ENCODE data around the gene LRP1-AS. TPM values are rescaled to one million over a fixed set of nuclear protein-coding genes. Genes with fewer than 3 reads are reported as not detected.
A peak's percentile ranks its signal among the peaks of the same experiment; 100 is the strongest.

The LRP1-AS gene
- total RNA-seq, 3 donors from 2014 or later, result not detected

DNA sequence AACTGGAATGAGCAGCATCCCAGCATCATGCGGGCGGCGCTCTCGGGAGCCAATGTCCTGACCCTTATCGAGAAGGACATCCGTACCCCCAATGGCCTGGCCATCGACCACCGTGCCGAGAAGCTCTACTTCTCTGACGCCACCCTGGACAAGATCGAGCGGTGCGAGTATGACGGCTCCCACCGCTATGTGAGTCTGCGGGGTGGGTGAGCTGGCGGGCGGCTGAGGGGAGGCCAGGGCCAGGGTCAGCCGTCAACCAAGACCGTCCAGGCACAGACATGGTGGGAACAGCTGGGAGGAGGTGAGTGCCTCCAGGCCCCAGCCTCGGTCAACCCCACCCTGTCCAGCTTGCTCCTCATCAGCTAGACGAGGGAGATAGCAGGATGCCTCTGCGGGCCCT is 43.4 kb upstream of the LRP1-AS start:
- Histone ChIP-seq H3K27ac (no peak overlapping the region), H3K27me3 (no peaks in the 10 kb centered on the region), H3K36me3 (no peaks in the 10 kb centered on the region), H3K4me1 (no peaks in the 10 kb centered on the region), H3K4me3 (no peak overlapping the region), H3K9me3 (no peaks in the 10 kb centered on the region)
- TF ChIP-seq CTCF (IDR thresholded peaks at IDR 0.05) (no peak), POLR2A (IDR thresholded peaks at IDR 0.05) (no peak), POLR2AphosphoS5 (IDR thresholded peaks at IDR 0.05) (no peak)
- DNase-seq (ENCODE audit: low spot score in 2 of 2), result no peak
- intact Hi-C loops (cut with DNase I; ENCODE audit: low total_unique reads), result no loop called here

- no peak for DNase-seq (ENCODE audit: low spot score in 2 of 2)
- intact Hi-C loops (cut with DNase I; ENCODE audit: low total_unique reads), result no loop called here
- H3K36me3 ChIP-seq, result no peaks in the 10 kb centered on the region
These were observed 42.6 kb upstream of the LRP1-AS start for GRCh38 chr12:57190037-57190436.

GRCh38 chr12:57188090-57188425 is 40.6 kb upstream of the LRP1-AS start:
- H3K9me3 ChIP-seq, result no peaks in the 10 kb centered on the region
- no peak for TF ChIP-seq POLR2AphosphoS5 (IDR thresholded peaks at IDR 0.05)
- no peak for TF ChIP-seq POLR2A (IDR thresholded peaks at IDR 0.05)
- TF ChIP-seq CTCF (IDR thresholded peaks at IDR 0.05), result no peak
- H3K4me1 ChIP-seq, result no peaks in the 10 kb centered on the region
- H3K4me3 ChIP-seq, result no peak overlapping the region
- peak in 1 of 2 donors; percentile 35 for DNase-seq (ENCODE audit: low spot score in 2 of 2)
- H3K27me3 ChIP-seq, result no peaks in the 10 kb centered on the region
- H3K27ac ChIP-seq, result peak overlapping the region; percentile 40 to 64
- no peaks in the 10 kb centered on the region for H3K36me3 ChIP-seq
- intact Hi-C loops (cut with DNase I; ENCODE audit: low total_unique reads), result no loop called here

More at GRCh38 chr12:57190037-57190436, 42.6 kb upstream of the LRP1-AS start:
- H3K27ac ChIP-seq, result no peak overlapping the region
- no peak overlapping the region for H3K4me3 ChIP-seq
- no peaks in the 10 kb centered on the region for H3K9me3 ChIP-seq
- H3K27me3 ChIP-seq, result no peaks in the 10 kb centered on the region
- TF ChIP-seq POLR2A (IDR thresholded peaks at IDR 0.05) (no peak), CTCF (IDR thresholded peaks at IDR 0.05) (no peak), POLR2AphosphoS5 (IDR thresholded peaks at IDR 0.05) (no peak)
- no peaks in the 10 kb centered on the region for H3K4me1 ChIP-seq

DNA sequence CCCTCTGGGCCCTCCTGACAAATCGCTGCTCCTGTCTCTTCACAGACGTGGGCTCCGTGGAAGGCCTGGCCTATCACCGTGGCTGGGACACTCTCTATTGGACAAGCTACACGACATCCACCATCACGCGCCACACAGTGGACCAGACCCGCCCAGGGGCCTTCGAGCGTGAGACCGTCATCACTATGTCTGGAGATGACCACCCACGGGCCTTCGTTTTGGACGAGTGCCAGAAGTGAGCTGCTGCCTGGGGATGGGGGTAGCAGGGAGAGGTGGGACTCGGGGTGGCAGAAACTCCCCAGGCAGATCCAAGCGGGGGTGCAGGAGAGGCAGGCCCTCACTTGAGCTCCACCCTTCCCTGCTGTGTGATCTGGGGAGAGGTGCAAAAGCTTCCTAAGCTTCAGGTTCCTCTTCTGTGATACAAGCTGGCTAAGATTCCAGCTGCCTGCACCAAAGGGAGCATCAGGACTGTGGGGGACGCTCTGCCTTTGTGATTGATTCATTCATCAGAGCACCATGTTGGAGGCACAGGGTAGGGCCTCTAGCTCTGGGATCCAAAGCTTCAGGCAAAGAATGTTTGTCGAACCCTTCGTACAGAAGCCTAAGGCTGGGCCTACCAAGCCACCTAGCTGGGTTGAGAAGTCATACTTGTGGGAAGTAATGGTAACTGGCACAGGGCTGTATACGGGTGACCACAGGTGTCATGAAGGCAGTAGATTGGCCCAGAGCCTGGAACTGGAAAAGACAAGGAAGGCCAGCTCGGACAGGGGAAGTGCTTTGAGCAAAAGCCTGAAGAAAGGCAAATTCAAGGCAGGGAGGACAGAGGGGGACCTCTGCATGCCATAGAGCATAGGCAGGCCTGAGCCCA is 40.0 kb upstream of the LRP1-AS start:
- no peak overlapping the region for H3K4me3 ChIP-seq
- no peaks in the 10 kb centered on the region for H3K9me3 ChIP-seq
- intact Hi-C loops (cut with DNase I; ENCODE audit: low total_unique reads), result no loop called here
- no peak for DNase-seq (ENCODE audit: low spot score in 2 of 2)
- no peaks in the 10 kb centered on the region for H3K4me1 ChIP-seq
- H3K27ac ChIP-seq, result peak overlapping the region; percentile 40 to 64
- no peaks in the 10 kb centered on the region for H3K27me3 ChIP-seq
- TF ChIP-seq POLR2AphosphoS5 (IDR thresholded peaks at IDR 0.05), result no peak
- TF ChIP-seq CTCF (IDR thresholded peaks at IDR 0.05), result no peak
- no peak for TF ChIP-seq POLR2A (IDR thresholded peaks at IDR 0.05)
- H3K36me3 ChIP-seq, result no peaks in the 10 kb centered on the region

DNA sequence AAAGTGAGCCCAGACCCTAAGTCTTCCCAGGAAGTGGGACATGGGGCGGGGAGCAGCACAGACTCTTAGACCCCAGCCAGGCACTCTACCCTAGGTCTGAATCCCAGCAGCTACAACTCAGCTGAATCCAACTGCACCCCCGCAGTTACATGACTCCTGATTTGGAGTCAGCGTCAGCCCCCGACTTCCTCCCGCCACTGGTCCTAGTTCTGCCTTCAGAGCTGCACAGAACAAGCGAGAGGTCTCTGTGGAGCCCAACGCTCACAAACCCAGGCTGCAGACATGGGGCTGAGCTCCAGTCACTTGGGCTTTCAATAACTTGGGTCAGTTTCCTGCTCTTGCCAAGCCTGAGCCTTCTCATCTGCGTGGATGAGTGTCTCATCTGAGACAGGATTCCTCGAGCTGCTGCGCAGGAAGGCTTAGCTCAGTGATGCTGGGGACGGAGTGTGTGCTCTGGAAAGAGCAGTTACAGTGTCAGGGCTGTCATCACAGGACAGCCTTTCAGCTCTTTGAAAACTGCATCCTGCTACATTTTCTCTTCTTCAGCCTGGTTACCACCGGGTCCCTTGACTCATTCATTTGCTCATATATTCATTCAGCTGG is 38.6 kb upstream of the LRP1-AS start:
- intact Hi-C loops (cut with DNase I; ENCODE audit: low total_unique reads), result no loop called here
- no peak overlapping the region for H3K4me3 ChIP-seq
- H3K9me3 ChIP-seq, result no peaks in the 10 kb centered on the region
- peak overlapping the region in 1 of 2 donors; percentile 25 for H3K27ac ChIP-seq
- DNase-seq (ENCODE audit: low spot score in 2 of 2), result no peak
- H3K27me3 ChIP-seq, result no peaks in the 10 kb centered on the region
- no peaks in the 10 kb centered on the region for H3K36me3 ChIP-seq
- H3K4me1 ChIP-seq, result no peaks in the 10 kb centered on the region
- TF ChIP-seq CTCF (IDR thresholded peaks at IDR 0.05) (no peak), POLR2A (IDR thresholded peaks at IDR 0.05) (no peak), POLR2AphosphoS5 (IDR thresholded peaks at IDR 0.05) (no peak)
